ENCODE data around the gene TBC1D9B. TPM values are rescaled to one million over a fixed set of nuclear protein-coding genes. Genes with fewer than 3 reads are reported as not detected.
"Not testable (repeated sequence)": the region's sequence is repeated elsewhere in the genome, so short reads cannot be mapped to it uniquely, and the experiment has no call there.

TBC1D9B gene
- total RNA-seq, 1 experiment from 2014 or later, result 70.9 TPM

DNA sequence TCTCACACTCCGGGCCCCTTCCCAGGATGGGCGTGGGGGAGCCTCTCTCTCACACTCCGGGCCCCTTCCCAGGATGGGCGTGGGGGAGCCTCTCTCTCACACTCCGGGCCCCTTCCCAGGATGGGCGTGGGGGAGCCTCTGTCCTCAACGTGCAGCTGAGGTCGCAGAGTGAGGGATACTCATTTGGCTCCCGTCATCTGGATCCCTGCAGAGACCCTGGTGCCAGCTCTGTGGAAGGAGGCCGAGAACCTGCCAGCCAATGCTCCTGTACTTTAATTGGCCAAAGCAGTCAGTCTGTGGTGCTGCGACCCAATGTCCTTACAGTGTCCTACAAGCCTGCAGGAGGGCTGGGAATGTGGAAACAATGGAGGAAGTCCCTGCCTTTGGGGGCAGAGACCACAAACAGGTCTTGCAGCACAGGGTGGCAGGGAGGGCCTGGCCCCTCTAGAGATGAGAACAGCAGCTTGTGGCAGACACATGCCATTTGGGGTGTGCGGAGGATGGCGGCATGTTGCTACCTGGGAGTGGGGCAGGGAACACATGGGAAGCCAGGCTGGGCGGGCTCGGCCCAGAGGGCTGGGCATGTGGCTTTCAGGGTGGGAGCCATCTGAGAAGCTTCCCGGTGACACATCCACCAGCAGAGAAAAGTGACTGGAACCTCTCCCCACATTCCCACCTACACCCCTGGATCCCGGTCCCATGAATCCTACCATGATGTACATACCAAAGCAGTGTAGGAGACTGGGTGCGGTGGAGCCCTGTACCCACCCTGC, 35.5 kb downstream of the TBC1D9B start:
- H3K27ac Mint-ChIP-seq, result no peak overlapping the region
- TF ChIP-seq, protein P1, sequence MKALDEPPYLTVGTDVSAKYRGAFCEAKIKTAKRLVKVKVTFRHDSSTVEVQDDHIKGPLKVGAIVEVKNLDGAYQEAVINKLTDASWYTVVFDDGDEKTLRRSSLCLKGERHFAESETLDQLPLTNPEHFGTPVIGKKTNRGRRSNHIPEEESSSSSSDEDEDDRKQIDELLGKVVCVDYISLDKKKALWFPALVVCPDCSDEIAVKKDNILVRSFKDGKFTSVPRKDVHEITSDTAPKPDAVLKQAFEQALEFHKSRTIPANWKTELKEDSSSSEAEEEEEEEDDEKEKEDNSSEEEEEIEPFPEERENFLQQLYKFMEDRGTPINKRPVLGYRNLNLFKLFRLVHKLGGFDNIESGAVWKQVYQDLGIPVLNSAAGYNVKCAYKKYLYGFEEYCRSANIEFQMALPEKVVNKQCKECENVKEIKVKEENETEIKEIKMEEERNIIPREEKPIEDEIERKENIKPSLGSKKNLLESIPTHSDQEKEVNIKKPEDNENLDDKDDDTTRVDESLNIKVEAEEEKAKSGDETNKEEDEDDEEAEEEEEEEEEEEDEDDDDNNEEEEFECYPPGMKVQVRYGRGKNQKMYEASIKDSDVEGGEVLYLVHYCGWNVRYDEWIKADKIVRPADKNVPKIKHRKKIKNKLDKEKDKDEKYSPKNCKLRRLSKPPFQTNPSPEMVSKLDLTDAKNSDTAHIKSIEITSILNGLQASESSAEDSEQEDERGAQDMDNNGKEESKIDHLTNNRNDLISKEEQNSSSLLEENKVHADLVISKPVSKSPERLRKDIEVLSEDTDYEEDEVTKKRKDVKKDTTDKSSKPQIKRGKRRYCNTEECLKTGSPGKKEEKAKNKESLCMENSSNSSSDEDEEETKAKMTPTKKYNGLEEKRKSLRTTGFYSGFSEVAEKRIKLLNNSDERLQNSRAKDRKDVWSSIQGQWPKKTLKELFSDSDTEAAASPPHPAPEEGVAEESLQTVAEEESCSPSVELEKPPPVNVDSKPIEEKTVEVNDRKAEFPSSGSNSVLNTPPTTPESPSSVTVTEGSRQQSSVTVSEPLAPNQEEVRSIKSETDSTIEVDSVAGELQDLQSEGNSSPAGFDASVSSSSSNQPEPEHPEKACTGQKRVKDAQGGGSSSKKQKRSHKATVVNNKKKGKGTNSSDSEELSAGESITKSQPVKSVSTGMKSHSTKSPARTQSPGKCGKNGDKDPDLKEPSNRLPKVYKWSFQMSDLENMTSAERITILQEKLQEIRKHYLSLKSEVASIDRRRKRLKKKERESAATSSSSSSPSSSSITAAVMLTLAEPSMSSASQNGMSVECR (CRISPR knock-in tag; IDR thresholded peaks at IDR 0.05; ENCODE audit: borderline replicate concordance), result no peak
- no peak for TF ChIP-seq PRRX2 (CRISPR knock-in tag; IDR thresholded peaks at IDR 0.05)
- TF ChIP-seq, protein P2, sequence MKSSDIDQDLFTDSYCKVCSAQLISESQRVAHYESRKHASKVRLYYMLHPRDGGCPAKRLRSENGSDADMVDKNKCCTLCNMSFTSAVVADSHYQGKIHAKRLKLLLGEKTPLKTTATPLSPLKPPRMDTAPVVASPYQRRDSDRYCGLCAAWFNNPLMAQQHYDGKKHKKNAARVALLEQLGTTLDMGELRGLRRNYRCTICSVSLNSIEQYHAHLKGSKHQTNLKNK (CRISPR knock-in tag; IDR thresholded peaks at IDR 0.05), result no peak
- TF ChIP-seq ZNF232 (CRISPR knock-in tag; IDR thresholded peaks at IDR 0.05), result no peak
- CTCF ChIA-PET, result interaction anchor here (1.2 to 3.4 kb wide), 2 partner anchors 15 to 70 kb away, joined by 3 to 17 read pairs; no protein-coding TSS in a partner anchor

DNA sequence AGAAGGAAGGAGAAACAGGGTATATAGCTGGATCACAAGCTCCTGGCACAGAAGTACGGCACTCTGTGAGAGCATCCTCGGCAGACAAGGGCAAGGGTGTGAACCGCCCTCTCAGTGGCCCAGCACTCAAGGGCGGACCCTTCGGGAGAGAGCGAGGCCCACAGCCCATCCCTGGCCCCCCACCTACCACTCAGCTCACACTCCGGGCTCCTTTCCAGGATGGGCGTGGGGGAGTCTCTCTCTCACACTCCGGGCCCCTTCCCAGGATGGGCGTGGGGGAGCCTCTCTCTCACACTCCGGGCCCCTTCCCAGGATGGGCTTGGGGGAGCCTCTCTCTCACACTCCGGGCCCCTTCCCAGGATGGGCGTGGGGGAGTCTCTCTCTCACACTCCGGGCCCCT, 36.2 kb downstream of the TBC1D9B start:
- H3K36me3 Mint-ChIP-seq, result peaks cover 33% of the 10 kb centered on the region
- ATAC-seq; H3K9me3 Mint-ChIP-seq; DNase-seq (ENCODE audit: low spot score); H3K27me3 Mint-ChIP-seq (ENCODE audit: low read depth); POLR2A ChIA-PET; H3K4me3 Mint-ChIP-seq; H3K27ac Mint-ChIP-seq; H3K4me1 Mint-ChIP-seq: not testable (repeated sequence)
- CTCF ChIA-PET, result interaction anchor here (1.2 to 3.4 kb wide), 5 partner anchors 11 to 290 kb away, joined by 3 to 17 read pairs (median 4); no protein-coding TSS in a partner anchor

More for the DNA sequence above, 35.5 kb downstream of the TBC1D9B start:
- Mint-ChIP-seq H3K36me3 (peaks cover 36% of the 10 kb centered on the region), H3K27me3 (ENCODE audit: low read depth) (no peaks in the 10 kb centered on the region), H3K4me3 (no peak overlapping the region), H3K4me1 (peaks cover 1% of the 10 kb centered on the region; the same call in 1 of the 2 replicates), H3K9me3 (no peaks in the 10 kb centered on the region)
- ATAC-seq (no peak), DNase-seq (ENCODE audit: low spot score) (no peak)
- POLR2A ChIA-PET, result no interaction called here

DNA sequence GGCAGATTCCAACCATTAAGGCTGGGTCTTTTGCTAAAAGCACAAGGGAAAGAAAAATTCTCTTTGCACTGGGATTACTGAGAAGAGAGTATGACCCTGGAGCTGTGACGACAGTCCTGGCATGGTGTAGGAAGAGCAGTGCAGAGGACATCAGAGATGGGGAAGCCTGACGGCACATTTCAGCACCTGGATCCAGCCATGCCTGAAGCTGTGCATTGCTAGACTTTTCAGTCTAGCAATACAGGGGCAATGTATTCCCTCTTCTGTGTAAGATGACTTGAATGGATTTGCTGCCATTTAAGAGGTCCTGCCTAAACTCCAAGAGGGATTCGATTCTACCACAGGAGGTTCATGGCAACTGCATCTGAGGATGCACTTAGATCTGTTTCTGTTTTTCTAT, 36.7 kb downstream of the TBC1D9B start:
- no peak for ATAC-seq
- H3K27me3 Mint-ChIP-seq (ENCODE audit: low read depth), result no peaks in the 10 kb centered on the region
- H3K36me3 Mint-ChIP-seq, result peaks cover 28% of the 10 kb centered on the region
- H3K4me1 Mint-ChIP-seq, result peaks cover 2% of the 10 kb centered on the region; the same call in 1 of the 2 replicates
- ChIA-PET CTCF (interaction anchor here (1.2 to 3.4 kb wide), 6 partner anchors 10 to 291 kb away, joined by 3 to 17 read pairs (median 4); no protein-coding TSS in a partner anchor), POLR2A (no interaction called here)
- H3K27ac Mint-ChIP-seq, result peak overlapping the region; percentile 70
- no peak for DNase-seq (ENCODE audit: low spot score)
- H3K4me3 Mint-ChIP-seq, result no peak overlapping the region
- H3K9me3 Mint-ChIP-seq, result no peaks in the 10 kb centered on the region
- TF ChIP-seq, protein P3, sequence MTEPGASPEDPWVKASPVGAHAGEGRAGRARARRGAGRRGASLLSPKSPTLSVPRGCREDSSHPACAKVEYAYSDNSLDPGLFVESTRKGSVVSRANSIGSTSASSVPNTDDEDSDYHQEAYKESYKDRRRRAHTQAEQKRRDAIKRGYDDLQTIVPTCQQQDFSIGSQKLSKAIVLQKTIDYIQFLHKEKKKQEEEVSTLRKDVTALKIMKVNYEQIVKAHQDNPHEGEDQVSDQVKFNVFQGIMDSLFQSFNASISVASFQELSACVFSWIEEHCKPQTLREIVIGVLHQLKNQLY (CRISPR knock-in tag; IDR thresholded peaks at IDR 0.05), result no peak
- TF ChIP-seq GRHL2 (CRISPR knock-in tag; IDR thresholded peaks at IDR 0.05; ENCODE audit: insufficient replicate concordance, severe bottlenecking) (no peak), CREM (CRISPR knock-in tag; IDR thresholded peaks at IDR 0.05) (no peak), OVOL2 (CRISPR knock-in tag; IDR thresholded peaks at IDR 0.05; ENCODE audit: borderline replicate concordance) (no peak), CDX4 (CRISPR knock-in tag; IDR thresholded peaks at IDR 0.05; ENCODE audit: borderline replicate concordance) (no peak), NR3C1 (CRISPR knock-in tag; conservative IDR thresholded peaks at IDR 0.05; ENCODE audit: low read depth) (no peak), FOXK1 (CRISPR knock-in tag; IDR thresholded peaks at IDR 0.05) (no peak), PRRX2 (CRISPR knock-in tag; IDR thresholded peaks at IDR 0.05) (no peak), ZSCAN18 (CRISPR knock-in tag; IDR thresholded peaks at IDR 0.05) (no peak), PREB (CRISPR knock-in tag; IDR thresholded peaks at IDR 0.05; ENCODE audit: borderline replicate concordance) (no peak), KAT7 (CRISPR knock-in tag; IDR thresholded peaks at IDR 0.05; ENCODE audit: borderline replicate concordance) (no peak), ETV6 (CRISPR knock-in tag; IDR thresholded peaks at IDR 0.05) (no peak), MYBL2 (CRISPR knock-in tag; IDR thresholded peaks at IDR 0.05) (no peak), RORB (CRISPR knock-in tag; IDR thresholded peaks at IDR 0.05) (no peak), ZNF138 (CRISPR knock-in tag; conservative IDR thresholded peaks at IDR 0.05) (no peak), RELA (CRISPR knock-in tag; IDR thresholded peaks at IDR 0.05; ENCODE audit: borderline replicate concordance) (no peak), NFE2L1 (CRISPR knock-in tag; IDR thresholded peaks at IDR 0.05) (no peak)
- TF ChIP-seq, protein P4, sequence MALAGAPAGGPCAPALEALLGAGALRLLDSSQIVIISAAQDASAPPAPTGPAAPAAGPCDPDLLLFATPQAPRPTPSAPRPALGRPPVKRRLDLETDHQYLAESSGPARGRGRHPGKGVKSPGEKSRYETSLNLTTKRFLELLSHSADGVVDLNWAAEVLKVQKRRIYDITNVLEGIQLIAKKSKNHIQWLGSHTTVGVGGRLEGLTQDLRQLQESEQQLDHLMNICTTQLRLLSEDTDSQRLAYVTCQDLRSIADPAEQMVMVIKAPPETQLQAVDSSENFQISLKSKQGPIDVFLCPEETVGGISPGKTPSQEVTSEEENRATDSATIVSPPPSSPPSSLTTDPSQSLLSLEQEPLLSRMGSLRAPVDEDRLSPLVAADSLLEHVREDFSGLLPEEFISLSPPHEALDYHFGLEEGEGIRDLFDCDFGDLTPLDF (CRISPR knock-in tag; IDR thresholded peaks at IDR 0.05), result no peak
